PFSK-1 (cell line): ENCODE results near the gene IFITM2.

Experiments used
- FOXP2 ChIP-seq: optimal IDR thresholded peaks from 2 replicates; pipeline ENCODE3; 2011; ENCODE audit warnings: borderline replicate concordance, control low read depth, inconsistent platforms; ENCODE audit not compliant: insufficient read depth; ENCODE audit errors: extremely low read length, extremely low read depth
- POLR2AphosphoS5 ChIP-seq: IDR thresholded peaks from 2 replicates; pipeline ENCODE4 v1.6.1; 2012; ENCODE audit warnings: low read depth, mild to moderate bottlenecking, control low read depth, low read length, moderate library complexity
- SIN3A ChIP-seq: IDR thresholded peaks from 2 replicates; pipeline ENCODE4 v1.6.1; 2012; ENCODE audit warnings: mild to moderate bottlenecking, low read length, moderate library complexity, borderline replicate concordance; ENCODE audit not compliant: insufficient read depth
- TAF1 ChIP-seq: IDR thresholded peaks from 2 replicates; pipeline ENCODE4 v1.6.1; 2012; ENCODE audit warnings: low read length, control low read depth, borderline replicate concordance; ENCODE audit not compliant: insufficient read depth
- TF ChIP-seq, protein P1 (sequence below), 2 experiments: IDR thresholded peaks; 2 replicates each; pipeline versions ENCODE4 v1.6.1 to v1.8.0; 2011 to 2012; ENCODE audit warnings: low read depth in 2 of 2, low read length in 2 of 2, control low read depth in 1 of 2, inconsistent platforms in 1 of 2, mild to moderate bottlenecking in 1 of 2, moderate library complexity in 1 of 2; ENCODE audit not compliant: insufficient read depth in 1 of 2

The IFITM2 gene

GRCh38 chr11:293271-293851 is 14.3 kb upstream of the IFITM2 start:
- TF ChIP-seq, protein P1, sequence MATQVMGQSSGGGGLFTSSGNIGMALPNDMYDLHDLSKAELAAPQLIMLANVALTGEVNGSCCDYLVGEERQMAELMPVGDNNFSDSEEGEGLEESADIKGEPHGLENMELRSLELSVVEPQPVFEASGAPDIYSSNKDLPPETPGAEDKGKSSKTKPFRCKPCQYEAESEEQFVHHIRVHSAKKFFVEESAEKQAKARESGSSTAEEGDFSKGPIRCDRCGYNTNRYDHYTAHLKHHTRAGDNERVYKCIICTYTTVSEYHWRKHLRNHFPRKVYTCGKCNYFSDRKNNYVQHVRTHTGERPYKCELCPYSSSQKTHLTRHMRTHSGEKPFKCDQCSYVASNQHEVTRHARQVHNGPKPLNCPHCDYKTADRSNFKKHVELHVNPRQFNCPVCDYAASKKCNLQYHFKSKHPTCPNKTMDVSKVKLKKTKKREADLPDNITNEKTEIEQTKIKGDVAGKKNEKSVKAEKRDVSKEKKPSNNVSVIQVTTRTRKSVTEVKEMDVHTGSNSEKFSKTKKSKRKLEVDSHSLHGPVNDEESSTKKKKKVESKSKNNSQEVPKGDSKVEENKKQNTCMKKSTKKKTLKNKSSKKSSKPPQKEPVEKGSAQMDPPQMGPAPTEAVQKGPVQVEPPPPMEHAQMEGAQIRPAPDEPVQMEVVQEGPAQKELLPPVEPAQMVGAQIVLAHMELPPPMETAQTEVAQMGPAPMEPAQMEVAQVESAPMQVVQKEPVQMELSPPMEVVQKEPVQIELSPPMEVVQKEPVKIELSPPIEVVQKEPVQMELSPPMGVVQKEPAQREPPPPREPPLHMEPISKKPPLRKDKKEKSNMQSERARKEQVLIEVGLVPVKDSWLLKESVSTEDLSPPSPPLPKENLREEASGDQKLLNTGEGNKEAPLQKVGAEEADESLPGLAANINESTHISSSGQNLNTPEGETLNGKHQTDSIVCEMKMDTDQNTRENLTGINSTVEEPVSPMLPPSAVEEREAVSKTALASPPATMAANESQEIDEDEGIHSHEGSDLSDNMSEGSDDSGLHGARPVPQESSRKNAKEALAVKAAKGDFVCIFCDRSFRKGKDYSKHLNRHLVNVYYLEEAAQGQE (IDR thresholded peaks at IDR 0.05; ENCODE audit: insufficient read depth in 1 of 2, low read depth in 2 of 2, low read length in 2 of 2) = no peak
- TF ChIP-seq SIN3A (no peak), TAF1 (no peak), POLR2AphosphoS5 (no peak), FOXP2 (no peak)

DNA sequence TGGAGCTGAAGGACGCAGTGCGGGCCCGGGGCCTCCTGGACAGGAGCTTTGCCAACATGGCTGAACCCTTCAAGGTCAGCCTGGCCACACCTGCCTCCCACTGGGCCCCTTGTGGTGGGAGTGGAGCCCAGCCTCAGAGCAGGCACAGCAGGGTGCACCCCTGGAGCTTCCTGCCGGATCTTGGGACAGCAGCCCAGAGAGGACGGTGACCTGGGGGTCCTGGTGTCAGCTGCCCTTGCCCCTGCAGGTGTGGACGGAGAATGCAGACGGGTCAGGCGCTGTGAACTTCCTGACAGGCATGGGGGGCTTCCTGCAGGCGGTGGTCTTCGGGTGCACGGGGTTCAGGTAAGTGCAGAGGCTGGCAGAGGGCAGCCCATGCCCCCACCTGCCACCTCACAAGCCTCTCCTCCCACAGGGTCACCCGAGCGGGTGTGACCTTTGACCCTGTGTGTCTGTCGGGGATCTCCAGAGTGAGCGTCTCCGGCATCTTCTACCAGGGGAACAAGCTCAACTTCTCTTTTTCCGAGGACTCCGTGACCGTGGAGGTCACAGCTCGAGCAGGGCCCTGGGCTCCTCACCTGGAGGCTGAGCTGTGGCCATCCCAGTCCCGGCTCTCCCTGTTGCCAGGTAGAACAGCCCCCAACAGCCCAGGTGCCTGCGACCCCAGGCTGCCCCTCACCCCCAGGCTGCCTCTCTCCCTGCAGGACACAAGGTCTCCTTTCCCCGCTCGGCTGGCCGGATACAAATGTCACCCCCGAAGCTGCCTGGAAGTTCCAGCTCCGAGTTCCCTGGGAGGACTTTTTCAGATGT is 13.6 kb upstream of the IFITM2 start:
- no peak for TF ChIP-seq FOXP2
- TF ChIP-seq TAF1 = no peak
- TF ChIP-seq SIN3A = no peak
- TF ChIP-seq POLR2AphosphoS5 = no peak
- TF ChIP-seq, protein P1 (IDR thresholded peaks at IDR 0.05; ENCODE audit: insufficient read depth in 1 of 2, low read depth in 2 of 2, low read length in 2 of 2) = no peak

DNA sequence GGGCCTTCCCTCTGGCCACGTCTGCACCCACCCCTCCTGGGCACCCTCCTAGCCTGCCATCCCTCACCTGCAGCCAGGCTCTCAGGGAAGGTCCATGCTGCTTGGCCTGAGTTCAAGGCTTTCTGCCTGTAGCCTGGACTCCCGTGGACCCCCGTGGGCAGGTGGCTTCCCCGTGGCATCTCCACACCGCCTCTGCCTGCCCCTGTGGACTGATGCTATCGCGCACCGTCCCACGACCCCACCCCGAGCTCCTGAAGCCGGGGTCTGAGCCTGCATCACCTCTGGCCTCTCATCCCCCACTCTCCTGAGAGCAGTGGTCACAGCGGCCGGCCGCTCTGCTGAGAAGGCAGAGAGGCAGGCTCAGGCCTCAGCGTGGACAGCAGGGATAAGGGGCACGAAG is 12.8 kb upstream of the IFITM2 start:
- TF ChIP-seq TAF1 (no peak), POLR2AphosphoS5 (no peak), FOXP2 (no peak), SIN3A (no peak)
- TF ChIP-seq, protein P1 (IDR thresholded peaks at IDR 0.05; ENCODE audit: insufficient read depth in 1 of 2, low read depth in 2 of 2, low read length in 2 of 2) = no peak

- TF ChIP-seq FOXP2 (no peak), TAF1 (no peak), POLR2AphosphoS5 (no peak), SIN3A (no peak)
- TF ChIP-seq, protein P1 (IDR thresholded peaks at IDR 0.05; ENCODE audit: insufficient read depth in 1 of 2, low read depth in 2 of 2, low read length in 2 of 2) = no peak
Measured at GRCh38 chr11:295351-296170, 12.1 kb upstream of the IFITM2 start.
